CD4-positive, alpha-beta T cell (primary cell): Measurements from ENCODE around the gene BUD23. TPM values are rescaled to one million over a fixed set of nuclear protein-coding genes. Genes with fewer than 3 reads are reported as not detected.

Experiments used
- ATAC-seq: fragments of 200-7000 bp; cut with Tn5 transposase; one replicate; pipeline ENCODE4 v1.10.0; 2022; ENCODE audit warnings: mild to moderate bottlenecking; ENCODE audit not compliant: poor library complexity
- CTCF ChIA-PET: fragments of 350-600 bp; sonication (Branson Sonifier 250); formaldehyde crosslinking; loops from one replicate; lab custom pipeline; 2021; ENCODE audit warnings: antibody characterized with exemption, inconsistent platforms; lab: Charles Lee
- POLR2A ChIA-PET: fragments of 350-600 bp; sonication (Branson Sonifier 250); formaldehyde crosslinking; loops from one replicate; lab custom pipeline; 2021; ENCODE audit warnings: antibody characterized with exemption, inconsistent platforms; lab: Charles Lee
- DNase-seq, 14 experiments: peaks; one replicate each; pipeline ENCODE4 v3.0.0-alpha.2; 2013 to 2020; ENCODE audit warnings: mixed read lengths in 2 of 14
- H3K27ac ChIP-seq, 2 donors: one replicate each; pipeline versions ENCODE4 v1.5.1 to v1.7.0; 2013; ENCODE audit warnings: low read length in 2 of 2, low read depth in 1 of 2, mild to moderate bottlenecking in 1 of 2
- H3K27me3 ChIP-seq, 2 experiments: 1 replicate in 1 of 2; 2 replicates in 1 of 2; pipeline versions ENCODE4 v1.6.1 to v1.7.0; 2013; ENCODE audit warnings: low read length in 2 of 2, control low read depth in 1 of 2, mild to moderate bottlenecking in 1 of 2, moderate library complexity in 1 of 2; ENCODE audit not compliant: insufficient read depth in 2 of 2, control insufficient read depth in 1 of 2
- H3K36me3 ChIP-seq: one replicate; pipeline ENCODE4 v1.6.1; 2013; ENCODE audit warnings: low read length, control low read depth; ENCODE audit not compliant: insufficient read depth
- H3K4me1 ChIP-seq: one replicate; pipeline ENCODE4 v1.6.1; 2013; ENCODE audit warnings: low read length, control low read depth; ENCODE audit not compliant: insufficient read depth
- H3K4me3 ChIP-seq: one replicate; pipeline ENCODE4 v1.5.1; 2013; ENCODE audit warnings: mild to moderate bottlenecking, low read length, moderate library complexity
- H3K9me3 ChIP-seq, 2 experiments: 1 replicate in 1 of 2; 2 replicates in 1 of 2; pipeline versions ENCODE4 v1.6.1 to v1.7.0; 2013; ENCODE audit warnings: low read length in 2 of 2, mild to moderate bottlenecking in 2 of 2, control low read depth in 1 of 2, moderate library complexity in 1 of 2; ENCODE audit not compliant: control insufficient read depth in 1 of 2, insufficient read depth in 1 of 2
- H3K27ac Mint-ChIP-seq: one replicate; pipeline ENCODE4 v1.8.0; 2020; ENCODE audit warnings: mixed read lengths
- H3K27me3 Mint-ChIP-seq: one replicate; pipeline ENCODE4 v1.8.0; 2021; ENCODE audit warnings: mixed read lengths
- H3K36me3 Mint-ChIP-seq: one replicate; pipeline ENCODE4 v1.8.0; 2021; ENCODE audit warnings: low read depth, mixed read lengths
- H3K4me1 Mint-ChIP-seq: one replicate; pipeline ENCODE4 v1.8.0; 2021; ENCODE audit warnings: low read depth, mixed read lengths
- H3K4me3 Mint-ChIP-seq: one replicate; pipeline ENCODE4 v1.8.0; 2020; ENCODE audit warnings: mild to moderate bottlenecking, mixed read lengths
- H3K9me3 Mint-ChIP-seq: one replicate; pipeline ENCODE4 v1.8.0; 2020; ENCODE audit warnings: mixed read lengths
- intact Hi-C, 2 experiments: fragments of 100-400 bp; cut with DNase I in 1 of 2; cut with micrococcal nuclease in 1 of 2; formaldehyde crosslinking; loops; one replicate each; pipeline versions ENCODE4 v1.15.1 to v1.9.0; 2023 to 2025; cut with DNase I, micrococcal nuclease
- total RNA-seq, 174 experiments: library from RNA in 2 of 174; stranded (reverse) in 2 of 174; gene quantifications; one replicate each; pipeline ENCODE4 v1.2.3 and lab custom pipeline; 2021 to 2026
- TF ChIP-seq, protein P1 (sequence below): fragments of 200-600 bp; IDR thresholded peaks from one replicate; pipeline ENCODE4 v1.8.0; 2022; ENCODE audit warnings: antibody characterized with exemption, mild to moderate bottlenecking

The BUD23 gene
- total RNA-seq, 2 experiments from 2014 or later, result 96.1 to 103 TPM

DNA sequence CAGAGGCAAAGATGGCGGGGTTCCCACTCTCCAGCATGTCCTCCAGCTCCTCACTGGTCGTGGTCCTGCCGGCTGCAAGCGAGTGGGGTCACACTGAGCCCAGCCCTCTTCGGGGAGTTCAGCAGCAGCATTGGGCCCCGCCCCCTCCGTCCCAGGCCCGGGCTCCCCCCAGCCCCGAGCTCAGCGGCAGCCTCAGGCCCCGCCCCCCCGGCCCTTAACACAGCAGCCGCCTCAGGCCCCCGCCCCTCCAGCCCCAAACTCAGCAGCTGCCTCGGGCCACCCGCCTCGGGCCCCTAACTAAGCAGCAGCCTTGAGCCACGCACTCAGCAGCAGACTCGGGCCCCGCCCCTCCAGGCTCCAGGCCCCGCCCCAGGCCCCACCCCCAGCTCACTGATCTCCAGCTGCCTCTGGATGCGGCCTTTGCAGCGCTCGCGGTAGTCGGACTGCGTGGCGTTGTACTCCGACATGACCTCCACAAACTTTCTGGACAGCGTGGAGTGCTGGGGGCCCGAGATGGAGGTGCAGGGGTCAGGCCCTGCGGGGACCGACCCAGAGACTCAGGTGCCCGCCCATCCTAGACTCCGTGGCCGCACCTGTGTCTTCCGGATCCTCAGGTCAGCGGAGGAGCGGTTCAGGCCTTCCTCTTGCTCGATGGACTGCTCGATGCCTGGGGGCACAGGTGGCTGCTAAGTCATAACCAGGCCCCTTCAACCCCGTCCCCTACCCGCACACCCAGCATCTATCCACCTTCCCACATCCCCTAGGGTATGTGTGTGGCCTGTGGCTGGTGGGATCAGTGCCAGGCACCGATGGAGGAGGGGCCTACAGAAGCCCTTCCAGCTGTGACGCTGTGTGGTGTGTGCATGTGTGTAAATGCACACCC is 20.6 kb downstream of the BUD23 start:
- CTCF ChIA-PET, result interaction anchor here (1.4 kb wide), 1 partner anchor 36 kb away, joined by 4 read pairs; the partner anchor contains the start of gene VPS37D
- TF ChIP-seq, protein P1, sequence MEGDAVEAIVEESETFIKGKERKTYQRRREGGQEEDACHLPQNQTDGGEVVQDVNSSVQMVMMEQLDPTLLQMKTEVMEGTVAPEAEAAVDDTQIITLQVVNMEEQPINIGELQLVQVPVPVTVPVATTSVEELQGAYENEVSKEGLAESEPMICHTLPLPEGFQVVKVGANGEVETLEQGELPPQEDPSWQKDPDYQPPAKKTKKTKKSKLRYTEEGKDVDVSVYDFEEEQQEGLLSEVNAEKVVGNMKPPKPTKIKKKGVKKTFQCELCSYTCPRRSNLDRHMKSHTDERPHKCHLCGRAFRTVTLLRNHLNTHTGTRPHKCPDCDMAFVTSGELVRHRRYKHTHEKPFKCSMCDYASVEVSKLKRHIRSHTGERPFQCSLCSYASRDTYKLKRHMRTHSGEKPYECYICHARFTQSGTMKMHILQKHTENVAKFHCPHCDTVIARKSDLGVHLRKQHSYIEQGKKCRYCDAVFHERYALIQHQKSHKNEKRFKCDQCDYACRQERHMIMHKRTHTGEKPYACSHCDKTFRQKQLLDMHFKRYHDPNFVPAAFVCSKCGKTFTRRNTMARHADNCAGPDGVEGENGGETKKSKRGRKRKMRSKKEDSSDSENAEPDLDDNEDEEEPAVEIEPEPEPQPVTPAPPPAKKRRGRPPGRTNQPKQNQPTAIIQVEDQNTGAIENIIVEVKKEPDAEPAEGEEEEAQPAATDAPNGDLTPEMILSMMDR, result no peak
- H3K4me1 ChIP-seq, result peaks cover 15% of the 10 kb centered on the region
- intact Hi-C loops, result no loop called here
- H3K4me3 Mint-ChIP-seq, result no peak overlapping the region
- H3K27me3 ChIP-seq, result no peaks in the 10 kb centered on the region
- no peak overlapping the region for H3K27ac Mint-ChIP-seq
- no peaks in the 10 kb centered on the region for H3K9me3 Mint-ChIP-seq
- ATAC-seq, result peak; percentile 75
- no peak overlapping the region for H3K4me3 ChIP-seq
- H3K4me1 Mint-ChIP-seq, result peaks cover 7% of the 10 kb centered on the region
- peaks cover 14% of the 10 kb centered on the region for H3K36me3 Mint-ChIP-seq
- POLR2A ChIA-PET, result interaction anchor here (0.8 kb wide), 1 partner anchor 181 kb away, joined by 3 read pairs; the partner anchor contains the start of gene BAZ1B
- peaks cover 18% of the 10 kb centered on the region for H3K36me3 ChIP-seq
- H3K27me3 Mint-ChIP-seq, result no peaks in the 10 kb centered on the region
- H3K27ac ChIP-seq, result no peak overlapping the region
- H3K9me3 ChIP-seq, result no peaks in the 10 kb centered on the region
- peak in 10 of 14 experiments; percentile 11 to 81 (median 40) for DNase-seq

DNA sequence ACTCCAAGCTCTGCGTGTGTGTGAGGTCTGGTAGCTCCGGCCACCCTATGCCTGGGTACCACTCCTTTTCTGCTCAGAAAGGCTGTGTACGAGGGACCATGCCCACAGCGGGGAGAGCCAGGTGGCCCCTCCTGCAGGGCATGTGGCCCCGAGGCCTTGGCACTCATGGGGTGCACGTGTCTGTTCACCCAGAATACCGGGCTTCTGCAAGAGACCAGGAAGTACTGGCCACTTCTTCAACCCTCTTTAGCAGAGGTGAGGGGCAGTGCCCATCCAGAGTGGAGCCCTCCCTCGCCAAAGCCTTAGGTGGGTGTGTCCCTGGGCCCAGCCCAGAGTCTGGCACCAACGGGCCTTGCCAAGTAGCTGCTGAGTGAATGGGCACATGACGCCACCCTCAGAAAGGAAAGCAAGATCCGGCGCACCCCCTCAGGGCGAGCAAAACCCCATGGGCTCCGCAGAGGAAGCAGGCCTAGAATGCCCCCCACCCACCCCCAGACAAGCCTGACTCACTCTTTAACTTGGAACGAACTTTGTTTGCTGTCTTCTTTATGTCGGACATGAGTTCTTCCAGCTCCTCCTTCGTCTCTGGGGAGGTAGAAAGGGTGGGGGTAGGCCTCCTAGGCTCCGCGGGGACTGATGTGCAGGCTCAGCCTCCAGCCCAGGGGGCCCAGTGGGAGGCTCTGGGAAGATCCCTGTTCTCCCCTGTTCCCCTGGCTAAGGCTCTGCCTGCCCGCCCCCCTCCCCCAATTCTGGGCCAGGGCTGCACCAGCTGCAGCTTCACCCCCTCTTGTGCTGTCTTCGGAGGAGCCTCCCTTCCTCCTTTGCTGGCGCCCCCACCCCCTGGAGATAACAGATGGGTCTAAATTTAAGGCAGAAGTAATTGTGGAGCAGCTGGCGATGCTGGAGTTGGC is 21.5 kb downstream of the BUD23 start:
- ChIA-PET CTCF (interaction anchor here (0.9 to 1.4 kb wide), 2 partner anchors 37 to 97 kb away, joined by 3 to 4 read pairs; partner anchors contain the start of gene VPS37D), POLR2A (interaction anchor here (0.8 kb wide), 1 partner anchor 182 kb away, joined by 3 read pairs; the partner anchor contains the start of gene BAZ1B)
- peaks cover 11% of the 10 kb centered on the region for H3K36me3 Mint-ChIP-seq
- ATAC-seq (no peak), DNase-seq (no peak)
- no peak overlapping the region for H3K4me3 Mint-ChIP-seq
- H3K9me3 Mint-ChIP-seq, result no peaks in the 10 kb centered on the region
- no peak overlapping the region for H3K27ac Mint-ChIP-seq
- H3K27me3 Mint-ChIP-seq, result no peaks in the 10 kb centered on the region
- H3K4me3 ChIP-seq, result no peak overlapping the region
- no peaks in the 10 kb centered on the region for H3K9me3 ChIP-seq
- H3K36me3 ChIP-seq, result peaks cover 9% of the 10 kb centered on the region
- H3K4me1 ChIP-seq, result peaks cover 15% of the 10 kb centered on the region
- TF ChIP-seq, protein P1, result no peak
- intact Hi-C loops, result no loop called here
- H3K27ac ChIP-seq, result no peak overlapping the region
- peaks cover 7% of the 10 kb centered on the region for H3K4me1 Mint-ChIP-seq
- H3K27me3 ChIP-seq, result no peaks in the 10 kb centered on the region

DNA sequence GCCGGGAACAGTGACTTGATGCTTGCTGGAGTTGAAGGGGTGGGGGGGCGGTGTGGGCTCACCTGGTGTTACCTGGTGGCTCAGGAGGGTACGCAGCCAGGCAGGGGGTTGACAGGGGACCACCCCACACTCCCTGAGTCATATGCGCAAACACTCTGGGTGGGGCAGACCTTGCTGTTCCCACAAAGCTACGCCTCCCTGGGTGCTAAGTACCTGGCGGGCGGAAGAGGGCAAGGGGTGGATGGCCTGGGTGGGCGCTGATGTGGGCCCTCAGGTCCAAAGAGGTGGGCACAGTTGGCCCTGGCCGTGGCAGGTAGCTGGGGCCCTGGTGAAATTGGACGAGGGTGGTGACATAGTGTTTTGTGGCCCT is 22.1 kb downstream of the BUD23 start:
- intact Hi-C loops, result no loop called here
- H3K36me3 ChIP-seq, result peaks cover 8% of the 10 kb centered on the region
- H3K27me3 ChIP-seq, result no peaks in the 10 kb centered on the region
- no peaks in the 10 kb centered on the region for H3K9me3 ChIP-seq
- H3K9me3 Mint-ChIP-seq, result no peaks in the 10 kb centered on the region
- peaks cover 11% of the 10 kb centered on the region for H3K36me3 Mint-ChIP-seq
- CTCF ChIA-PET, result interaction anchor here (0.9 kb wide), 1 partner anchor 98 kb away, joined by 3 read pairs; no protein-coding TSS in a partner anchor
- H3K4me1 Mint-ChIP-seq, result peaks cover 7% of the 10 kb centered on the region
- TF ChIP-seq, protein P1, result no peak
- no peak for ATAC-seq
- no peak overlapping the region for H3K4me3 Mint-ChIP-seq
- H3K4me3 ChIP-seq, result no peak overlapping the region
- H3K4me1 ChIP-seq, result peaks cover 15% of the 10 kb centered on the region
- H3K27ac ChIP-seq, result no peak overlapping the region
- H3K27ac Mint-ChIP-seq, result no peak overlapping the region
- POLR2A ChIA-PET, result no interaction called here
- H3K27me3 Mint-ChIP-seq, result no peaks in the 10 kb centered on the region
- DNase-seq, result no peak
